H1 (cell line): ENCODE measurements around the gene SRXN1. TPM values are rescaled to one million over a fixed set of nuclear protein-coding genes. Genes with fewer than 3 reads are reported as not detected.
A peak's percentile ranks its signal among the peaks of the same experiment; 100 is the strongest.

Source experiments
- BACH1 ChIP-seq: IDR thresholded peaks from 2 replicates; pipeline ENCODE4 v1.6.1; 2012; ENCODE audit warnings: low read length, improper control_type of control experiment
- BRCA1 ChIP-seq: IDR thresholded peaks from 2 replicates; pipeline ENCODE4 v1.6.1; 2012; ENCODE audit warnings: low read depth, low read length, improper control_type of control experiment
- CEBPB ChIP-seq: IDR thresholded peaks from 2 replicates; pipeline ENCODE4 v1.6.1; 2012; ENCODE audit warnings: low read depth, low read length
- CHD1 ChIP-seq: IDR thresholded peaks from 2 replicates; pipeline ENCODE4 v1.6.1; 2012; ENCODE audit warnings: low read depth, low read length, improper control_type of control experiment
- CREB1 ChIP-seq: IDR thresholded peaks from 2 replicates; pipeline ENCODE4 v1.6.1; 2012; ENCODE audit warnings: inconsistent platforms
- CTBP2 ChIP-seq: IDR thresholded peaks from 2 replicates; pipeline ENCODE4 v1.7.0; 2011; ENCODE audit warnings: borderline replicate concordance, mild to moderate bottlenecking, moderate library complexity, mixed read lengths, low read length; ENCODE audit not compliant: insufficient read depth, insufficient read length
- EGR1 ChIP-seq: IDR thresholded peaks from 2 replicates; pipeline ENCODE4 v1.6.1; 2011; ENCODE audit warnings: low read depth, low read length, borderline replicate concordance
- EZH2 ChIP-seq: fragments of 200-600 bp; sonication (generic); IDR thresholded peaks from 2 replicates; pipeline ENCODE4 v1.7.1; 2012; ENCODE audit warnings: low read depth, mild to moderate bottlenecking, moderate library complexity, low read length, inconsistent platforms; ENCODE audit not compliant: severe bottlenecking
- FOSL1 ChIP-seq: IDR thresholded peaks from 2 replicates; pipeline ENCODE4 v1.6.1; 2011; ENCODE audit warnings: mild to moderate bottlenecking, low read depth, low read length, moderate library complexity; ENCODE audit not compliant: insufficient read depth
- HDAC2 ChIP-seq, 2 experiments: fragments of 300-600 bp in 1 of 2; sonication (generic) in 1 of 2; IDR thresholded peaks; 2 replicates each; pipeline ENCODE4 v1.6.1; 2011 to 2012; ENCODE audit warnings: low read depth in 2 of 2, low read length in 2 of 2, mild to moderate bottlenecking in 2 of 2, moderate library complexity in 2 of 2, borderline replicate concordance in 1 of 2, inconsistent platforms in 1 of 2
- HDAC6 ChIP-seq: IDR thresholded peaks from one replicate; pipeline ENCODE4 v1.7.1; 2012; ENCODE audit warnings: low read depth, mild to moderate bottlenecking, inconsistent platforms, low read length, moderate library complexity
- JUND ChIP-seq: IDR thresholded peaks from 2 replicates; pipeline ENCODE4 v1.6.1; 2011; ENCODE audit warnings: mild to moderate bottlenecking, improper control_type of control experiment, low read length
- KDM4A ChIP-seq: IDR thresholded peaks from one replicate; pipeline ENCODE4 v1.7.1; 2012; ENCODE audit warnings: low read depth, mild to moderate bottlenecking, moderate library complexity, low read length, inconsistent platforms; ENCODE audit not compliant: severe bottlenecking
- MAFK ChIP-seq: IDR thresholded peaks from 2 replicates; pipeline ENCODE4 v1.6.1; 2012; ENCODE audit warnings: low read depth, mild to moderate bottlenecking, improper control_type of control experiment, low read length
- RBBP5 ChIP-seq: IDR thresholded peaks from 2 replicates; pipeline ENCODE4 v1.7.1; 2012; ENCODE audit warnings: low read depth, mild to moderate bottlenecking, inconsistent platforms, low read length, moderate library complexity, borderline replicate concordance
- SAP30 ChIP-seq: fragments of 300-600 bp; sonication (generic); IDR thresholded peaks from 2 replicates; pipeline ENCODE4 v1.7.1; 2012; ENCODE audit warnings: low read length, moderate library complexity, mild to moderate bottlenecking, inconsistent platforms; ENCODE audit not compliant: insufficient read depth, insufficient replicate concordance
- SIX5 ChIP-seq: IDR thresholded peaks from 2 replicates; pipeline ENCODE4 v1.6.1; 2011; ENCODE audit warnings: mild to moderate bottlenecking, low read depth, low read length
- TAF1 ChIP-seq: IDR thresholded peaks from 2 replicates; pipeline ENCODE4 v1.6.1; 2011; ENCODE audit warnings: mild to moderate bottlenecking, low read depth, low read length
- TAF7 ChIP-seq: optimal IDR thresholded peaks from 2 replicates; pipeline ENCODE3; 2011; ENCODE audit warnings: low read depth, mild to moderate bottlenecking, inconsistent platforms, low read length, moderate library complexity, borderline replicate concordance
- ZNF274 ChIP-seq: IDR thresholded peaks from 2 replicates; pipeline ENCODE4 v1.7.0; 2012; ENCODE audit warnings: low read length, borderline replicate concordance; ENCODE audit errors: extremely low read depth
- polyA plus RNA-seq, 7 experiments: library from polyadenylated mRNA; depleted of rRNA in 3 of 7; stranded (reverse) in 5 of 7; unstranded in 2 of 7; fragments of >200 nt in 5 of 7; fragments of 200-250 nt in 2 of 7; gene quantifications; 1 replicate in 5 of 7; 2 replicates in 1 of 7; 4 replicates in 1 of 7; pipeline versions ENCODE4 v1.2.1 to v1.2.3, GENCODE V29; 2011 to 2013; ENCODE audit warnings: missing spikeins in 2 of 7, mixed read lengths in 2 of 7
- total RNA-seq: library from RNA; stranded (reverse); fragmentation: NEBNext Ultra II Directional; extraction: Animal tissue kit (Norgen Biotek cat#: 25700); gene quantifications from 2 replicates; pipeline ENCODE4 v1.2.1, GENCODE V29; 2021
- TF ChIP-seq, protein P1 (sequence below): IDR thresholded peaks from 2 replicates; pipeline ENCODE4 v1.6.1; 2012; ENCODE audit warnings: low read length, inconsistent platforms

Gene SRXN1
- total and polyA plus RNA-seq, 2 of the 8 experiments (the other 6 are each of a cell fraction or from before 2014, with no cell fraction given) = 12.2 to 15.8 TPM

DNA sequence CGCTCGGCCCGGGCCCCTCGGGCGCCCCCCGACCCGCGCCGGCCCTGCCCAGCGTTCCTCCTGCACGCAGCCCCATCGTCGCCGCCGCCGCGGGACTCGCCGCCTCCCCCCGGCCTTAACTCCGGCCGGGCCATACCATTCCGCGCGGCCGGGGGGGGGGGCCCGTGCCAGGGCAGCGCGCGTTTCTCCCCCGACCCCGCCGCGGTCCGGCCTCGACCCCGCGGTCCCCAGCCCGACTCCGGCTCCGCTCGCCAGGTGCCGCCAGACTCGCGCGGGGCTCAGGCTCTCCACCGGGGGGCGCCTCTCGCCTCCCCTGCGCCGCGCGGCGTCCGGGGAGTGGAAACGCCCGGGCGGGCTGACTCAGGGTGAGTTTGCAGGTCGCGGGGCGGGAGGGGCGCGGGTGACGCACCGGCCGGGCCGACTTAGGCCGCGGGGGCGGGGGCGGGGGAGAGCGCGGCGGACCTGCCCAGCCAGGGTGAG lies at the start of gene SRXN1 (continued):
- TF ChIP-seq CEBPB (no peak), SAP30 (no peak), TAF1 (no peak), TAF7 (peak; percentile 24), BACH1 (peak; percentile 84), HDAC2 (IDR thresholded peaks at IDR 0.05; ENCODE audit: borderline replicate concordance in 1 of 2, low read depth in 2 of 2, low read length in 2 of 2) (peak; percentile 31 to 92; a peak in 2 of 4 replicates), EGR1 (0 out of 2 replicates have a peak, but pooled peaks have one; percentile 50), EZH2 (no peak), RBBP5 (peak; percentile 71; the same call in 1 of the 2 replicates), CREB1 (peak; percentile 67), CHD1 (peak; percentile 72), MAFK (peak; percentile 19; the same call in 1 of the 2 replicates), FOSL1 (no peak), BRCA1 (no peak), JUND (peak; percentile 75), KDM4A (peak; percentile 6), ZNF274 (no peak), CTBP2 (no peak), HDAC6 (no peak), SIX5 (no peak)
- TF ChIP-seq, protein P1, sequence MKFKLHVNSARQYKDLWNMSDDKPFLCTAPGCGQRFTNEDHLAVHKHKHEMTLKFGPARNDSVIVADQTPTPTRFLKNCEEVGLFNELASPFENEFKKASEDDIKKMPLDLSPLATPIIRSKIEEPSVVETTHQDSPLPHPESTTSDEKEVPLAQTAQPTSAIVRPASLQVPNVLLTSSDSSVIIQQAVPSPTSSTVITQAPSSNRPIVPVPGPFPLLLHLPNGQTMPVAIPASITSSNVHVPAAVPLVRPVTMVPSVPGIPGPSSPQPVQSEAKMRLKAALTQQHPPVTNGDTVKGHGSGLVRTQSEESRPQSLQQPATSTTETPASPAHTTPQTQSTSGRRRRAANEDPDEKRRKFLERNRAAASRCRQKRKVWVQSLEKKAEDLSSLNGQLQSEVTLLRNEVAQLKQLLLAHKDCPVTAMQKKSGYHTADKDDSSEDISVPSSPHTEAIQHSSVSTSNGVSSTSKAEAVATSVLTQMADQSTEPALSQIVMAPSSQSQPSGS = no peak
